ENCODE data around the gene DHRSX. TPM values are rescaled to one million over a fixed set of nuclear protein-coding genes. Genes with fewer than 3 reads are reported as not detected.
"Not testable (repeated sequence)": the region's sequence is repeated elsewhere in the genome, so short reads cannot be mapped to it uniquely, and the experiment has no call there.

DHRSX gene
- 10 to 100 TPM; 27.2 to 34.9 (median 34.5) TPM for polyA plus RNA-seq (ENCODE audit: insufficient read length in 3 of 3)

- DNase-seq (ENCODE audit: low read depth in 3 of 3, low spot score in 2 of 3) = no peak
Measured at GRCh38 chrX:2500803-2501558, at the start of gene DHRSX, which contains the start of gene ZBED1. TSS of gene DHRSX (minus strand) at chrX:2500976. CDS start at chrX:2500925, 51 bp downstream. TSS of gene ZBED1 (minus strand) at chrX:2500976. CDS start at chrX:2490719, 10,257 bp downstream.

GRCh38 chrX:2549876-2550275 is 49.1 kb upstream of the DHRSX start:
- no peak for DNase-seq (ENCODE audit: low read depth in 3 of 3, low spot score in 2 of 3)

- no peak for DNase-seq (ENCODE audit: low read depth in 3 of 3, low spot score in 2 of 3)
Measured at GRCh38 chrX:2548711-2549423, 48.1 kb upstream of the DHRSX start.

DNA sequence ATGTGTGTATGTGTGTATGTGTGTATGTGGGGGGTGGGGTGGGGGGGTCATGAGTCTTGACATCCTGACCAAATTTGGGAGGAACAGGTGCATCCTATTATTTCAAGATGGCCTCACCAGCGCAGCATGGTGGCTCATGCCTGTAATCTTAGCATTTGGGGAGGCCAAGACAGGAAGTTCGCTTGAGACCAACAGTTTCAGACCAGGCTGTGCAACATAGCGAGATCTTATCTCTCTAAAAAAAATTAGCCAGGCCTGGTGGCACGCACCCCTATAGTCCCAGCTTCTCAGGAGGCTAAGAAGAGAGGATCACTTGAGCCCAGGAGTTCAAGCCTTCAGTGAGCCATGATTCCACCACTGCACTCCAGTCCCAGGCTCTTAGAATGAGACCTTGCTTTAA is 47.0 kb upstream of the DHRSX start:
- DNase-seq (ENCODE audit: low read depth in 3 of 3, low spot score in 2 of 3) = no peak

GRCh38 chrX:2546496-2546895 is 45.7 kb upstream of the DHRSX start:
- DNase-seq (ENCODE audit: low read depth in 3 of 3, low spot score in 2 of 3) = no peak

DNA sequence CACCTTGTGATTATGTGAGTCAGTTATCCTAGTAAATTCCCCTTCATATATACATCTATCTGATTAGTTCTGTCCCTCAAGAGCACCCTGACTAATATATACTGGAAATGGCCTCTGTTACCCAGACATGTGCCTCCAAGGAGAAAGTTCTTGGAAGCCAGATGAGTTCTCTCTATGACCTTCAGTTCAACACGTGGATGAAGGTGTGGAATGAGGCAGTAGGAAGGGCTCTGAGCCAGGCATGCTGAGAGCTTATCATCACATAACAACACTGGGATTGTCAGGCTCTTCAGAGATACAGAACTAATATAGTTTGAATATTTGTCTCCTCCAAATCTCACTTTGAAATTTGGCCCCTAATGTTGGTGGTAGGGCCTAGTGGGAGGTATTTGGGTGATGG is 44.4 kb upstream of the DHRSX start:
- DNase-seq (ENCODE audit: low read depth in 3 of 3, low spot score in 2 of 3) = no peak

DNA sequence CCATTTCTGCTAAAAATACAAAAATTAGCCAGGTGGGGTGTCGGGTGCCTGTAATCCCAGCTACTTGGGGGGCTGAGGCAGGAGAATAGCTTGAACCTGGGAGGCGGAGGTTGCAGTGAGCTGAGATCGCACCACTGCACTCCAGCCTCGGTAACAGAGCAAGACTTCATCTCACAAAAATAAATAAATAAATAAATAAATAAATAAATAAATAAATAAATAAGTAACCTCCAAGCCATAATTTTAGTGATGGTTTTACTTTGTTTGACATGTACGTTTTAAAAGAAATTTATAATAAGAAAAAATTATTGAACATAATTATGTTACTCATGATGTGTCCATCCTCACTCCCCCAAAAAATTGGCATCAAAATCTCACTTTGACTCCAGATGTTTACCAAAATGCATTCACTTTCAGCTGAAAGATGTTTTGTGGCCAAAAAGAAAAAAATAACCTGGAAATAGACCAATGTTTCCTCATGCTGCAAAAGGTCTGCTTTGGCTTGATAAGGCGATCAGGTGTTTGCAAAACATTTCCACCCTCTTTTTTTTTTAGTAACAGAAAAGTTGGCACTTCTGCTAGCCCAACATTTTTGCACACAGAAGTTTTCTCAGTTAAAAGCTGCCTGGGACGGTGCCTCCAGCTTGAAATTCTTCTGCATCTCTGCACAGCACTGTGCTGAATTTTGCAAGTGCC is 42.2 kb upstream of the DHRSX start:
- DNase-seq (ENCODE audit: low read depth in 3 of 3, low spot score in 2 of 3) = no peak

GRCh38 chrX:2541603-2542002 is 40.8 kb upstream of the DHRSX start:
- DNase-seq (ENCODE audit: low read depth in 3 of 3, low spot score in 2 of 3) = no peak

DNA sequence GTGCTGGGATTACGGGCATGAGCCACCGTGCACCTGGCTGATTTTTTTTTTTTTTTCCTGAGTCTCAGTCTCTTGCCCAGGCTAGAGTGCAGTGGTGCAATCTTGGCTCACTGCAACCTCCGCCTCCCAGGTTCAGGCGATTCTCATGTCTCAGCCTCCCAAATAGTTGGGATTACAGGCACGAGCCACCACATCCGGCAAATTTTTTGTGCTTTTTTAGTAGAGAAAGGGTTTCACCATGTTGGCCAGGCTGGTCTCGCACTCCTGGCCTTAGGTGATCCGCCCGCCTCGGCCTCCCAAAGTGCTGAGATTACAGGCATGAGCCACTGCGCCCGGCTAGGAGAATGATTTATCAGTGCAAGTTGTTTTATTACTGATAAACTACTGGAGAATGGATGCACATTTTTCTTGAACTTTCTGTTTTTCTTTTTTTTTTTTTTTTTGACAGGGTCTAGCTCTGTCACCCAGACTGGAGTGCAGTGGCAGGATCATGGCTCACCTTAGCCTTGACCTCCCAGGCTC is 39.7 kb upstream of the DHRSX start:
- DNase-seq (ENCODE audit: low read depth in 3 of 3, low spot score in 2 of 3) = no peak

- no peak for DNase-seq (ENCODE audit: low read depth in 3 of 3, low spot score in 2 of 3)
Measured at GRCh38 chrX:2539586-2539985, 38.8 kb upstream of the DHRSX start.

DNA sequence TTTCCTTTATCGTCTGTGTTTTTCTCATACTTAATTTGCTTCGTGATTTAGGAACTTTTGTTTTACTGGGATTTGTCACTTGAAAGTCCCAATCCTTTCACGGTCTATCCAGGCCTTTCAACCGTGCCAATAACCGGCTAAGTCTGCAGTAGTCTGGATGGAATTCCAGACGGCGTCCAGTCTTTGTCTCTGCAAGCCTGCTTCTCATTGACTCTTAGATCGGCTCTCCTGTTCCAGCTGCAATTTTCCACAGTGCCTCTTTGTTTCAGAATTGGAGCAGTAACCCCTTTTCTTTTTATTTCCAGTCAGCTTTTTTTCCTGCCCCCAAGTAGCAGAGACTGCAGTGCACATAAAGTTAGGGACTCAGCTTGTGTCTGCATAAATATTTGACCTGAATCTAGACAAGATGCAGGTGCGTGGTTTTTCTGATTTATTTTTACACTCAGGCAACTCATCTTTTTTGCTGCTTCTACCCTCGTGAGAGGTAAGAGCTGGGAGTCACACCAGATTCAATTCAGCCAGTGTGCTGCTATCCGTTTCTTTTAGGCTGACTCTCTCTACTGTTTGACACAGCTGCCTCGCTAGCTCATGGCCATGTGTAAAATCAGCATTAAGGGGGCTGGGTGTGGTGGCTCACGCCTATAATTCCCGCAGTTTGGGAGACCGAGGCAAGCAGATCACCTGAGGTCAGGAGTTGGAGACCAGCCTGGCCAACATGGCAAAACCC is 37.4 kb upstream of the DHRSX start:
- DNase-seq (ENCODE audit: low read depth in 3 of 3, low spot score in 2 of 3) = no peak

GRCh38 chrX:2536974-2537373 is 36.2 kb upstream of the DHRSX start:
- no peak for DNase-seq (ENCODE audit: low read depth in 3 of 3, low spot score in 2 of 3)

GRCh38 chrX:2536141-2536540 is 35.4 kb upstream of the DHRSX start:
- no peak for DNase-seq (ENCODE audit: low read depth in 3 of 3, low spot score in 2 of 3)

DNA sequence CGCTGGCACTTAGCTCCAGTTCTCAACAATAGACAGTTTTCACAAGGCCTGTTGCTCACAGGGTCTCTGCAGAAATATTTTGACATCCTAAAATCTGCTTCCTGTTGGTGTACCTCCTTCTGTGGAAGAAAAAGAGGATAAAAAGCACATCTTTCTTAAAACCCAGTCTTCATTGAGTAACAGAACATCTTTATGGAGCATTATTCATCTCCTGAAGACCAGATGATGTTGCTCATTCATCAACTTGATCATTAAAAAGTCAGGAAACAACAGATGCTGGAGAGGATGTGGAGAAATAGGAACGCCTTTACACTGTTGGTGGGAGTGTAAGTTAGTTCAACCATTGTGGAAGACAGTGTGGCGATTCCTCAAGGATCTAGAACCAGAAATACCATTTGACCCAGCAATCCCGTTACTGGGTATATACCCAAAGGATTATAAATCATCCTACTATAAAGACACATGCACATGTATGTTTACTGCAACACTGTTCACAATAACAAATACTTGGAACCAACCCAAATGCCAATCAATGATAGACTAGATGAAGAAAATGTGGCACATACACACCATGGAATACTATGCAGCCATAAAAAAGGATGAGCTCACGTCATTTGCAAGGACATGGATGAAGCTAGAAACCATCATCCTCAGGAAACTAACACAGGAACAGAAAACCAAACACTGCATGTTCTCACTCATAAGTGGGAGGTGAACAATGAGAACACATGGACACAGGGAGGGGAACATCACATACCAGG is 33.7 kb upstream of the DHRSX start:
- DNase-seq (ENCODE audit: low read depth in 3 of 3, low spot score in 2 of 3) = not testable (repeated sequence)

DNA sequence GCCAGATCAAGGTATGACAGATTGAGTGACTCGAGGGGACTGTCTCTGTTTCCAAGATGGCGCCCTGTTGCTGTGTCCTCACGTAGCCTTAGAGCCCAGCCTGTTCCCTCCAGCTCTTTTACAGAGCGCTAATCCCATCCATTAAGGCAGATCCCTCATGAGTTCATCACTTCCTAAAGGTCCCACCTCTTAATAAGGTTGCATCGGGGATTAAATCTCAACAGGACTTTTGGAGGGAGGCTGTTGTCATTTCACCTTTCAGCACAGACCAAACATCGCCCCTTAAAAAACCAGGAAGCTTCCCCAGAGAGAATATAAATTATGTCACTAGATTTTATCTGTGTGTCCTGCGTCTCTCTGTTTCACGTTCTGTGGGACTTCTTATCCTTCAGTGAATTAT is 32.6 kb upstream of the DHRSX start:
- no peak for DNase-seq (ENCODE audit: low read depth in 3 of 3, low spot score in 2 of 3)

GRCh38 chrX:2526390-2526789 is 25.6 kb upstream of the DHRSX start:
- DNase-seq (ENCODE audit: low read depth in 3 of 3, low spot score in 2 of 3) = no peak

- DNase-seq (ENCODE audit: low read depth in 3 of 3, low spot score in 2 of 3) = no peak
Measured at GRCh38 chrX:2523911-2524310, 23.1 kb upstream of the DHRSX start.

GRCh38 chrX:2521927-2522386 is 21.2 kb upstream of the DHRSX start:
- DNase-seq (ENCODE audit: low read depth in 3 of 3, low spot score in 2 of 3) = no peak

GRCh38 chrX:2521092-2521926 is 20.5 kb upstream of the DHRSX start:
- DNase-seq (ENCODE audit: low read depth in 3 of 3, low spot score in 2 of 3) = no peak

Measured in right renal cortex interstitium (tissue), 3 donors.